GM12873 (cell line): ENCODE measurements around the gene GCNT3.

ENCODE experiments used
- TF ChIP-seq, protein P1 (sequence below): IDR thresholded peaks from 2 replicates; pipeline ENCODE4 v1.5.1; 2012; ENCODE audit warnings: low read depth, mild to moderate bottlenecking, moderate library complexity, low read length, control low read depth; ENCODE audit not compliant: insufficient read depth; ENCODE audit errors: missing control alignments

The GCNT3 gene

DNA sequence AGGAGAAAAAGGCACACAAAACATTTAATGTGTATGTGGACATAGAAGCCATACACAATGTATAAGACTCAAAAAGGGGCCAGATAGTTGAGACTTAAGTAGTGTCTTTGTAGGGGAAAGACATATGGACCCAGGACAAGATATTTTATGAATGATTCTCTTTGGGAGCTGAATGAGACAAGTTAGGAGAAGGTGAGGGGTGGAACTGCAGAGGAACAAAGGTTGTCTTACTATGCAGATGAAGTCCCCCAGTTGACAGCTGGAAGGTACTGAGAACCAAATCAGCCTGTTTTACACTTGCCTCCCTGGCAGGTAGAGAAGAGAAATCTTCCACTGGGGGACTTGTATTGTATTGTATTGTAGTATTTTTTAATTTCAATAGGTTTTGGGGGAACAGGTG lies 14.9 kb upstream of the GCNT3 start:
- TF ChIP-seq, protein P1, sequence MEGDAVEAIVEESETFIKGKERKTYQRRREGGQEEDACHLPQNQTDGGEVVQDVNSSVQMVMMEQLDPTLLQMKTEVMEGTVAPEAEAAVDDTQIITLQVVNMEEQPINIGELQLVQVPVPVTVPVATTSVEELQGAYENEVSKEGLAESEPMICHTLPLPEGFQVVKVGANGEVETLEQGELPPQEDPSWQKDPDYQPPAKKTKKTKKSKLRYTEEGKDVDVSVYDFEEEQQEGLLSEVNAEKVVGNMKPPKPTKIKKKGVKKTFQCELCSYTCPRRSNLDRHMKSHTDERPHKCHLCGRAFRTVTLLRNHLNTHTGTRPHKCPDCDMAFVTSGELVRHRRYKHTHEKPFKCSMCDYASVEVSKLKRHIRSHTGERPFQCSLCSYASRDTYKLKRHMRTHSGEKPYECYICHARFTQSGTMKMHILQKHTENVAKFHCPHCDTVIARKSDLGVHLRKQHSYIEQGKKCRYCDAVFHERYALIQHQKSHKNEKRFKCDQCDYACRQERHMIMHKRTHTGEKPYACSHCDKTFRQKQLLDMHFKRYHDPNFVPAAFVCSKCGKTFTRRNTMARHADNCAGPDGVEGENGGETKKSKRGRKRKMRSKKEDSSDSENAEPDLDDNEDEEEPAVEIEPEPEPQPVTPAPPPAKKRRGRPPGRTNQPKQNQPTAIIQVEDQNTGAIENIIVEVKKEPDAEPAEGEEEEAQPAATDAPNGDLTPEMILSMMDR: no peak

DNA sequence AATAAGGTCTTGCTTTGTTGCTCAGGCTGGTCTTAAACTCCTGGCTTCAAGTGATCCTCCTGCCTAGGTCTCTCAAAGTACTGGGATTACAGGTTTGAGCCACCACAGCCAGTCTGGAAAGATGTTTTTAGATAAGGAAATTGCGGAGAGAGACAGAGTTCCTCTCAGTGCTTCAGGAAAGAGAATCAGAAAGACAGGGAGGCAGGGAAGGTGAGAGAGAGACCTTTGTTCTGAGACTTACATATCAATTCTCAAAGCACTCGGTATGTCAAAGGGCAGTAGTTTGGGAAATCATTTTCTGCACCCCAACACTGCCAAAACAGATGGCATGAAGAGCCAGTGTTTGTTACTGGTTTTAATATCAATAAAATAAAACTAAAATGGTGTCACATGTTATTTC lies 13.1 kb upstream of the GCNT3 start:
- TF ChIP-seq, protein P1: no peak

DNA sequence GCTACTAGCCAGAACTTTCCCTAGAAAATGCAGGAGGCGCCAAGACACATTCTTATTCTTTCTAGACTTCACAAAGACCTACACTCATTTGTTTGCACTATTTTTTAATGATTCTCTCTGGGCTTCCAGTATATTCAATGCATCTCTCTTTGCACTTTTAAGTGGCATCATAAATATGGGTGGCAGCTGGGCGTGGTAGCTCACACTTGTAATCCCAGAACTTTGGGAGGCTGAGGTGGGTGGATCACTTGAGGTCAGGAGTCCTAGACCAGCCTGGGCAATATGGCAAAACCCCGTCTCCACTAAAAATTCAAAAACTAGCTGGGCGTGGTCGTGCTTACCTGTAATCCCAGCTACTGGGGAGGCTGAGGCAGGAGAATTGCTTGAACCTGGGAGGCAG lies 5.6 kb upstream of the GCNT3 start:
- TF ChIP-seq, protein P1: no peak

DNA sequence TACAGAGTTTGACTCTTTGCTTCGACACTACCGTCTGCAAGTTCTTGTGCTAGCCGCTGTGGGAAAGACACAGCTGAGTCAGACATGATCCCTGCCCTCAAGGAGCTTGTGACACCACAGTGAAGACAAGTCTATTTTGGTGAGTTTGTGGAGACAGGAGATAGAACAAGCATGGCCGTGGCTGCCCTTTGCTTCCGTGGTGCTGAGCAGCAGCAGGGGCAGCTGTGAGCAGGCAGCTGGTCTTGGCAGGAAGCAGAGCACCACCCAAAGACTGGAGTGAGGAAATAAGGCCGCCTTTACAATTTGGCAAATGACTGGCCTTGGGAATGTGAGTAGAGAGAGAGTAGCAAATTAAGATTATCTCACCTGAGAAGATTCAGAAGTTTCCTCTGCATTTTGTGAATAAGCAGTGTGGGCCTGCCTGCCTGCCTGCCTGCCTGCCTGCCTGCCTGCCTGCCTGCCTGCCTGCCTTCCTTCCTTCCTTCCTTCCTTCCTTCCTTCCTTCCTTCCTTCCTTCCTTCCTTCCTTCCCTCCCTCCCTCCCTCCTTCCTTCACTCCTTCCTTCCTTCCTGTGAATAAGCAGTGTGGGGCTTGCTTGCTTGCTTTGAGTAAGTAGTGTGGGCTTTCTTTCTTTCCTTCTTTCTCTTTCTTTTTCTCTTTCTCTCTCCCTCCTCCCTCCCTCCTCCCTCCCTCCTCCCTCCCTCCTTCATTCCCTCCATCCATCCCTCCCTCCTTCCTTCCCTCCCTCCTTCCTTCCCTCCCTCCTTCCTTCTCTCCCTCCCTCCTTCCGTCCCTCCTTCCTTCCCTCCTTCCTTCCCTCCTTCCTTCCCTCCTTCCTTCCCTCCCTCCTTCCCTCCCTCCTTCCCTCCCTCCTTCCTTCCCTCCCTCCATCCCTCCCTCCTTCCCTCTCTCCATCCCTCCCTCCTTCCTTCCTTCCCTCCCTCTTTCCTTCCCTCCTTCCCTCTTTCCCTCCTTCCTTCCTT lies 1.6 kb upstream of the GCNT3 start:
- TF ChIP-seq, protein P1: no peak

DNA sequence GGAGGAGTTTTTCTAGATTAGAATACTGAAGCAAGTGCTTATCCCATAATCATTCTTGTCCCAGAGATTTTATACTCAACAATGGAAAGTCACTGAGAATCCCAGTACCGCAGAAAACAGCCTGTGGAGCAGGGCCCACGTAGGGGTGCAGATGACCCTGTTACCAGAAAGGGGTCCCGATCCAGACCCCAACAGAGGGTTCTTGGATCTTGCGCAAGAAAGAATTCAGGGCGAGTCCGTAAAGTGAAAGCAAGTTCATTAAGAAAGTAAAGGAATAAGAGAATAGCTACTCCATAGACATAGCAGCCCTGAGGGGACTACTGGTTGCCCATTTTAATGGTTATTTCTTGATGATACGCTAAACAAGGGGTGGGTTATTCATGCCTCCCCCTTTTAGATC lies 2.6 kb downstream of the GCNT3 start:
- TF ChIP-seq, protein P1: no peak

DNA sequence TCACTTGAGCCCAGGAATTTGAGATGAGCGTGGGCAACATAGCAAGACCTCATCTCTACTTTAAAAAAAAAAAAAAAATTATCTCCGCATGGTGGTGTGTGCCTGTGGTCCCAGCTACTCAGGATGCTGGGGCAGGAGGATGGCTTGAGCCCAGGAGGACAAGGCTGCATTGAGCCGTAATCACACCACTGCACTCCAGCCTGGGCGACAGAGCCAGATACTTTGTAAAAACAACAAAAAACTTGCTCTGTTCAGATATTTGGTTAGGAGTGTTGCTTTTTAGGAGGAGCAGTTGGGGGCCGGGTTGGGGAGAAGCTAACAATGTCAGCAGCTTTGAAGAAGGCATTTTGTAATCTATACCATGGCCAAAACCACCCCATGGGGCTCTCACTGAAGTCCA lies 4.1 kb downstream of the GCNT3 start:
- TF ChIP-seq, protein P1: no peak

DNA sequence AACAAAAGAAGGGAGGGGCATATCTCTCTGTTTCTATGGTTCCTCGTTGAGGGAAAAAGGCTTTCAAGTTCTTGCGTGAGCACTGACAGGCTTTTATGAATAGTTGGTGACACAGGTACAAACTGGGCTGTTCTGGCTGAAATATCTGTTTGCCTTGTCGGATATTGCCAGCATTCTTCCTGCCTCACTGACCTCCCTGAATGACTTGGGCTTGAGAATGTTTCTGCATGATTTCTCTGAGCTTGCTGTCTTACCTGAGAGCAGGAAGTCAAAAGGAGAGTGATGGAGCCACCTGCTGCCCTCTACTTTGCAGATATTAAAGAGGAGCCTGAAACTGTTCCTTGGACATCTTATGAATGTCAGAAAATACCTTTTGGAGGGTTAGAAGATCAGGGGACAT lies 4.8 kb downstream of the GCNT3 start:
- TF ChIP-seq, protein P1: no peak
